ENCODE results near the gene UBR7. TPM values are rescaled to one million over a fixed set of nuclear protein-coding genes. Genes with fewer than 3 reads are reported as not detected.

The UBR7 gene
- total RNA-seq, 2 experiments from 2014 or later = 43.5 to 45.8 TPM

GRCh38 chr14:93274055-93274806 lies 67.2 kb downstream of the UBR7 start:
- Mint-ChIP-seq H3K27ac (no peak overlapping the region), H3K4me1 (no peaks in the 10 kb centered on the region), H3K4me3 (no peak overlapping the region), H3K27me3 (no peaks in the 10 kb centered on the region), H3K9me3 (no peaks in the 10 kb centered on the region), H3K36me3 (ENCODE audit: low read depth) (peaks cover 3% of the 10 kb centered on the region)
- no peak for DNase-seq
- ChIA-PET POLR2A (no interaction called here), CTCF (no interaction called here)

- H3K4me1 Mint-ChIP-seq = no peaks in the 10 kb centered on the region
- ChIA-PET CTCF (interaction anchor here (2.1 kb wide), 1 partner anchor 9 kb away, joined by 7 read pairs; no protein-coding TSS in a partner anchor), POLR2A (no interaction called here)
- peaks cover 3% of the 10 kb centered on the region for H3K36me3 Mint-ChIP-seq (ENCODE audit: low read depth)
- no peaks in the 10 kb centered on the region for H3K27me3 Mint-ChIP-seq
- H3K4me3 Mint-ChIP-seq = no peak overlapping the region
- no peak for DNase-seq
- H3K27ac Mint-ChIP-seq = no peak overlapping the region
- H3K9me3 Mint-ChIP-seq = no peaks in the 10 kb centered on the region
Measured at GRCh38 chr14:93276031-93276716, 69.1 kb downstream of the UBR7 start.

Other genes starting within 250 kb of the UBR7 start
- 10 to 100 TPM; 63.7 to 71.0 TPM for gene ITPK1, start 91.3 kb upstream of the UBR7 start, total RNA-seq
- gene MOAP1, start 22.4 kb upstream of the UBR7 start, total RNA-seq = 10 to 100 TPM; 23.3 to 25.3 TPM
- 10 to 100 TPM; 10.8 to 11.0 TPM for gene LYSET, start 21.9 kb upstream of the UBR7 start, total RNA-seq
- gene GON7, start 191 bp upstream of the UBR7 start, total RNA-seq = 10 to 100 TPM; 17.9 to 20.4 TPM
- gene BTBD7, start 125.8 kb downstream of the UBR7 start, total RNA-seq = 10 to 100 TPM; 14.1 to 15.6 TPM
- not detected for gene COX8C, start 139.9 kb downstream of the UBR7 start, total RNA-seq
- not detected for gene UNC79, start 223.7 kb downstream of the UBR7 start, total RNA-seq

Data from activated CD4-positive, alpha-beta T cell treated with anti-CD3 and anti-CD28 coated beads, Interleukin-2, amount 10 ng/mL, durations not matched to agents 7 days and 5 days (primary cell).